ENCODE results near the gene PATJ.
"Not testable (repeated sequence)": the region's sequence is repeated elsewhere in the genome, so short reads cannot be mapped to it uniquely, and the experiment has no call there.

Gene PATJ, protein sequence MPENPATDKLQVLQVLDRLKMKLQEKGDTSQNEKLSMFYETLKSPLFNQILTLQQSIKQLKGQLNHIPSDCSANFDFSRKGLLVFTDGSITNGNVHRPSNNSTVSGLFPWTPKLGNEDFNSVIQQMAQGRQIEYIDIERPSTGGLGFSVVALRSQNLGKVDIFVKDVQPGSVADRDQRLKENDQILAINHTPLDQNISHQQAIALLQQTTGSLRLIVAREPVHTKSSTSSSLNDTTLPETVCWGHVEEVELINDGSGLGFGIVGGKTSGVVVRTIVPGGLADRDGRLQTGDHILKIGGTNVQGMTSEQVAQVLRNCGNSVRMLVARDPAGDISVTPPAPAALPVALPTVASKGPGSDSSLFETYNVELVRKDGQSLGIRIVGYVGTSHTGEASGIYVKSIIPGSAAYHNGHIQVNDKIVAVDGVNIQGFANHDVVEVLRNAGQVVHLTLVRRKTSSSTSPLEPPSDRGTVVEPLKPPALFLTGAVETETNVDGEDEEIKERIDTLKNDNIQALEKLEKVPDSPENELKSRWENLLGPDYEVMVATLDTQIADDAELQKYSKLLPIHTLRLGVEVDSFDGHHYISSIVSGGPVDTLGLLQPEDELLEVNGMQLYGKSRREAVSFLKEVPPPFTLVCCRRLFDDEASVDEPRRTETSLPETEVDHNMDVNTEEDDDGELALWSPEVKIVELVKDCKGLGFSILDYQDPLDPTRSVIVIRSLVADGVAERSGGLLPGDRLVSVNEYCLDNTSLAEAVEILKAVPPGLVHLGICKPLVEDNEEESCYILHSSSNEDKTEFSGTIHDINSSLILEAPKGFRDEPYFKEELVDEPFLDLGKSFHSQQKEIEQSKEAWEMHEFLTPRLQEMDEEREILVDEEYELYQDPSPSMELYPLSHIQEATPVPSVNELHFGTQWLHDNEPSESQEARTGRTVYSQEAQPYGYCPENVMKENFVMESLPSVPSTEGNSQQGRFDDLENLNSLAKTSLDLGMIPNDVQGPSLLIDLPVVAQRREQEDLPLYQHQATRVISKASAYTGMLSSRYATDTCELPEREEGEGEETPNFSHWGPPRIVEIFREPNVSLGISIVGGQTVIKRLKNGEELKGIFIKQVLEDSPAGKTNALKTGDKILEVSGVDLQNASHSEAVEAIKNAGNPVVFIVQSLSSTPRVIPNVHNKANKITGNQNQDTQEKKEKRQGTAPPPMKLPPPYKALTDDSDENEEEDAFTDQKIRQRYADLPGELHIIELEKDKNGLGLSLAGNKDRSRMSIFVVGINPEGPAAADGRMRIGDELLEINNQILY (N-terminal part only)

DNA sequence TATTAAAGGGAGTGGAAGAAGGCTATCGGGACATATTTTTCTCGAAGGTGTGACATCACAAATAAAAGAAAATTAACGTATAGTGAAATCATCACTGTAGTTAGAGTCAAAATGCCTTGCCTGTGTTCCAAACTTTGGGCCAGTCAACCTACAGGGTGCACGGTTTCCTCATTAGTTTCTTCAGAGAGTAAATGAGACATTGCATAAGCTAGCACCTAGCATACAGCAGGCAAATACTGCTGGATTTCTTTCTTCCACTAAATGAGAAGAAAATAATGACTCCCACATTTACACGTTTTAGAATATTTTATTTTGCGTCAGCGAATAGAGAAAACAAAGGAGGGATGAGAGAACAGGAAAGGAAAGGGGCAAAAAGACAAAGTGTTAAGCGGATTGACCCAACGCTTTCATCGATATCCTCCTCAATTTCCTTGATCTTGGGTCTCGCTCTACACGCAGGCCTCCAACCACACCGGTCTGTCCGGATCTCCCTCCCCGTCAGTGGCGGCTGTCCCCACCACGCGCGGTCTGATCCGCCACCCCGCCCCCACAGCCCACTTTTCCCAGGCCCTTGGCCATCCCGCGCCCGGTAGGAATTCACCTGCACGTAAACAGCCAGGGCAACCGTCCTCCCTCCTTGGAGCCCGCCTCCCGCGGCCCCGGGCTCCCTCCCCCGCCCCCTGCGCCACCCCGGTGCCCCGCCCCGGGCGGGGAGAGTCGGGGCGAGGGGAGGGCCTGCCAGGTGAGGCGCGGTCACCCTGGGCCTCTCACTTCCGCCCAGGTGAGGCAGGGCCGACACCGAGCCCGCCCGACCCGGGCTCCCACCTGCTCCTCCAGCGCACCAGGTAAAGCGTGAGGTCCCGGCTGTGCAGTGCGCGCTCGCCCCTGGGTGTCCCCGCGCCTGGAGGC is at the start of gene PATJ:
PATJ (plus strand) TSS at position 770 of the 909 bp plus-strand sequence. CDS start 20,413 bp downstream, outside the sequence.
- no peak for DNase-seq (ENCODE audit: extremely low read depth, low read depth)
- H3K4me3 ChIP-seq (replicated peaks; ENCODE audit: low read depth, low read length): peak within 1 kb of the TSS; percentile 55
- TF ChIP-seq, protein P1, sequence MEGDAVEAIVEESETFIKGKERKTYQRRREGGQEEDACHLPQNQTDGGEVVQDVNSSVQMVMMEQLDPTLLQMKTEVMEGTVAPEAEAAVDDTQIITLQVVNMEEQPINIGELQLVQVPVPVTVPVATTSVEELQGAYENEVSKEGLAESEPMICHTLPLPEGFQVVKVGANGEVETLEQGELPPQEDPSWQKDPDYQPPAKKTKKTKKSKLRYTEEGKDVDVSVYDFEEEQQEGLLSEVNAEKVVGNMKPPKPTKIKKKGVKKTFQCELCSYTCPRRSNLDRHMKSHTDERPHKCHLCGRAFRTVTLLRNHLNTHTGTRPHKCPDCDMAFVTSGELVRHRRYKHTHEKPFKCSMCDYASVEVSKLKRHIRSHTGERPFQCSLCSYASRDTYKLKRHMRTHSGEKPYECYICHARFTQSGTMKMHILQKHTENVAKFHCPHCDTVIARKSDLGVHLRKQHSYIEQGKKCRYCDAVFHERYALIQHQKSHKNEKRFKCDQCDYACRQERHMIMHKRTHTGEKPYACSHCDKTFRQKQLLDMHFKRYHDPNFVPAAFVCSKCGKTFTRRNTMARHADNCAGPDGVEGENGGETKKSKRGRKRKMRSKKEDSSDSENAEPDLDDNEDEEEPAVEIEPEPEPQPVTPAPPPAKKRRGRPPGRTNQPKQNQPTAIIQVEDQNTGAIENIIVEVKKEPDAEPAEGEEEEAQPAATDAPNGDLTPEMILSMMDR (IDR thresholded peaks at IDR 0.05; ENCODE audit: low read depth, low read length, missing control alignments): no peak

DNA sequence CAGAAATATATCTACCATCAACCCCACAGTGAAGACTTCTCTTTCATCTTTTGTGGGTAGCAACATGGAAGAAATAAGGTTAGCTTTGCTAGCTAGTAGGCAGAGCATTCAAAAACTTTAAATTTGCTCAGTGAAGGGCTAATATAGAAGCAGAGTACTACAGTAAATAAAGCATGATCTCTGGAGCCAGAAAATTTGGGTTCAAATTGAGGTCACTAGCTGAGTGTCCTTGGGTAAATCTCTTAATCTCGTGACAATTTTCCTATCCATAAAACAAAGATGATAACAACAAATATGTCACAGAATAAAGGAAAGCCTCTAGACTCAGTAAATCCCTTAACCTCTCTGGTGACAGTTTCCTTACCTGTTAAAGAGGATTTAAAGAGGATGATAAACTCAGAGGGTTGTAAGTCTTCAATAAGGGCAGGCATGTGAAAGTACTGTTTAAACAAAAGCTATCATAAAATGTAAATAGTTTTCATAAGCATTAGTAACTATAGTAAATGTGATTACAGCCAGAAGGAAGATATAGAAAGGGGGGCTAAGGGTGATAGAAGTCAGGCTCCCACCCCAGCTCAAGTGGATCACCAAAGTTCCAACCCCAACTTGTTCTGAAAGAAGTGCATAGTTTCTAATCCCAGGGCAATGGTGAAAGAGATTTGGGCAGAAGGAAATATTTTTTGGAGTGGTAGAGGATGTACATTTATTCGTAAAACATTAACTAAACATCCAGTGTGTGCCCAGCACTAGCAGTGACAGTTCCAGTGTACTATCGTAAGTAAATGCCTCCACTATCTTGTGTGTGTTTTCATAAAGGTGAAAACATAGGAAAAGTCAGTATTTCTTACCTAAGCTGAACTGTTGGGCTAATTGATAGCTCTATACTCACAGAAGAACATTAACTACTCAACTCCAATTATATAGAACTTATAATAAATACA is 42.1 kb upstream of the PATJ start:
- DNase-seq (ENCODE audit: extremely low read depth, low read depth): no peak
- no peak overlapping the region for H3K4me3 ChIP-seq (replicated peaks; ENCODE audit: low read depth, low read length)
- TF ChIP-seq, protein P1 (IDR thresholded peaks at IDR 0.05; ENCODE audit: low read depth, low read length, missing control alignments): no peak

DNA sequence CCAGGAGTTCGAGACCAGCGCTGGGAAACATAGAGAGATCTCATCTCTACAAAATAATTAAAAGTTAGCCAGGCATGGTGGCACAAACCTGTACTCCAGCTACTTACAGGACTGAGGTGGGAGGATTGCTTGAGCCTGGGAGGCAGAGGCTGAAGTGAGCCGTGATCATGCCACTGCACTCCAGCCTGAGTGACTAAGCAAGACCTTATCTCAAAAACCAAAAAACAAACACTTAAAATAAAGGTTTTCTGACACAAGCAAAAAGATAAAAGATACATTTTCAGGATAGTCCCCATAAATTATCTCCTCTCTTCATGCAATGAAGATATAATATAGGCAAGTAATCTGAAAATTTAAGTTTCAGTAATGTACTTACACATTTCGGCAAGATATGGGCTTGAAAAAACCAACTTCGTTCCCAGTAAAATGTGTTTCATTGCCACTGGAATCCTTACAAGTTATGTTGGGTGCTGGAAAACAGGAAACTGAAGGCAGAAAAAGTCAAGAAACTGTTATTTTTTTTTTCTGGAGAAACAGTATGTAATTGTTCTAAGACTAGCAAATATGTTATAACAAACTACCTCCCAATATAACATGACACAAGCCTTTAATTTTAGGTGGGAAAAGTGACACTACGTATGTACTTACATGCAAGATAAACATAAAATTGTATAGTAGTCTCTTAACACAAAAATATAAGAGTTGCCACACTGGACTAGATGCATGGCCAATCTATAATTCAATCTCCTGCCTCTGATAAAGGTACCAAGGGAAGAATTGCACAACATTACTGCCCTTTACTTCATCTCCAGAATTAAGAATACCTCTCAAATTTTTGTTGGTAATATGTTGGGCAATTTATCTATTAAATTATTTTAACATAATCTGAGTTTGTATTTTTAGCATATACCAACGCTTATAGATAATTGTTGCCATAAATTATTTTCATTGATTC is 33.0 kb upstream of the PATJ start:
- TF ChIP-seq, protein P1 (IDR thresholded peaks at IDR 0.05; ENCODE audit: low read depth, low read length, missing control alignments): no peak

DNA sequence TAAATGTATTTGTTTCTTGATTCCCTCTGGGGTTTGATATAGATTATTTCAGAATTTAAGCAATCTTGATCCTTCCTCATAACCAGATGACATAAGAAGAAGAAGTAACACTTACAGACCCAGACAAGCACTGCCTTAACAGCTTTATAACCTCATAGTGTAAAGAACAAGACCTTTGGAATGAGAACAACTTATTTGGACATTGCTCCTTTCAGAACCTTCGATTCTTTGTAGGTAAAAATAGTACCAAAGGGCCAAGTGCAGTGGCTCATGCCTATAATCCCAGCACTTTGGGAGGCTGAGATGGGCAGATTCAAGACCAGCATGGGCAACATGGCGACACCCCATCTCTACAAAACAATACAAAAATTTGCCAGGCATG is 32.4 kb upstream of the PATJ start:
- H3K4me3 ChIP-seq (replicated peaks; ENCODE audit: low read depth, low read length): no peak overlapping the region
- DNase-seq (ENCODE audit: extremely low read depth, low read depth): no peak
- TF ChIP-seq, protein P1 (IDR thresholded peaks at IDR 0.05; ENCODE audit: low read depth, low read length, missing control alignments): no peak

More for the DNA sequence above, 33.0 kb upstream of the PATJ start:
- DNase-seq (ENCODE audit: extremely low read depth, low read depth): no peak
- no peak overlapping the region for H3K4me3 ChIP-seq (replicated peaks; ENCODE audit: low read depth, low read length)

DNA sequence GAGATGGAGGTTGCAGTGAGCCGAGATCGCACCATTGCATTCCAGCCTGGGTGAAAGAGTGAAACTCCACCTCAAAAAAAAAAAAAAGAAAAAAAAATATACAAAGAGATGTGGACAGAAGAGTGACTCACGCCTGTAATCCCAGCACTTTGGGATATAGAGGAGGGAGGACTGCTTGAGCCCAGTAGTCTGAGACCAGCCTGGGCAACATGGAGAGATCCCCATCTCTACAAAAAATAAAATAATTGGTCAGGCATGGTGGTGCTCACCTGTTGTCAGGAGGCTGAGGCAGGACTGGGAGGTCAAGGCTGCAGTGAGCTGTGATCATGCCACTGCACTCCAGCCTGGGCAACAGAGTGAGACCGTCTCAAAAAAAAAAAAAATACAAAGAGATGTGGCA is 31.0 kb upstream of the PATJ start:
- DNase-seq (ENCODE audit: extremely low read depth, low read depth); H3K4me3 ChIP-seq (replicated peaks; ENCODE audit: low read depth, low read length): not testable (repeated sequence)

Data from HFF-Myc (cell line).